Stimulated activated CD4-positive, alpha-beta T cell treated with anti-CD3 and anti-CD28 coated beads, Interleukin-2, amount 100 ng/mL, for 4 hours (primary cell): ENCODE measurements around the gene OBSL1.

Experiments used
- DNase-seq: peaks from one replicate; pipeline ENCODE4 v3.0.0-alpha.2; 2020; ENCODE audit warnings: low read depth

OBSL1 gene

GRCh38 chr2:219548990-219549389 lies 22.3 kb downstream of the OBSL1 start:
- no peak for DNase-seq

GRCh38 chr2:219547621-219548020 lies 23.7 kb downstream of the OBSL1 start:
- no peak for DNase-seq

GRCh38 chr2:219545943-219546352 lies 25.4 kb downstream of the OBSL1 start:
- DNase-seq, result no peak

GRCh38 chr2:219545295-219545942 lies 25.9 kb downstream of the OBSL1 start:
- DNase-seq, result no peak

GRCh38 chr2:219544567-219544966 lies 26.8 kb downstream of the OBSL1 start:
- DNase-seq, result no peak

GRCh38 chr2:219543596-219544358 lies 27.6 kb downstream of the OBSL1 start, which contains the start of the genes CHPF and TMEM198:
TSS of gene CHPF (minus strand) at chr2:219543809. CDS start at chr2:219543538, 271 bp downstream.
TSS of gene TMEM198 (plus strand) at chr2:219544028. CDS start at chr2:219544728, 700 bp downstream.
- peak; percentile 85 for DNase-seq

GRCh38 chr2:219542931-219543595 lies 28.3 kb downstream of the OBSL1 start:
- DNase-seq, result no peak

GRCh38 chr2:219541611-219542180 lies 29.6 kb downstream of the OBSL1 start:
- peak; percentile 79 for DNase-seq

- DNase-seq, result no peak
Measured at GRCh38 chr2:219540784-219541504, 30.4 kb downstream of the OBSL1 start.

GRCh38 chr2:219539926-219540678 lies 31.2 kb downstream of the OBSL1 start:
- no peak for DNase-seq

GRCh38 chr2:219538956-219539788 lies 32.2 kb downstream of the OBSL1 start:
- DNase-seq, result no peak

GRCh38 chr2:219538504-219538951 lies 32.8 kb downstream of the OBSL1 start:
- DNase-seq, result no peak

GRCh38 chr2:219537657-219538488 lies 33.5 kb downstream of the OBSL1 start:
- no peak for DNase-seq

- no peak for DNase-seq
Measured at GRCh38 chr2:219536967-219537366, 34.4 kb downstream of the OBSL1 start.

GRCh38 chr2:219536425-219536824 lies 34.9 kb downstream of the OBSL1 start:
- DNase-seq, result no peak

- DNase-seq, result no peak
Measured at GRCh38 chr2:219533930-219534661, 37.2 kb downstream of the OBSL1 start.

- DNase-seq, result no peak
Measured at GRCh38 chr2:219532378-219532649, 39.0 kb downstream of the OBSL1 start.

- no peak for DNase-seq
Measured at GRCh38 chr2:219531639-219532377, 39.5 kb downstream of the OBSL1 start.
